Activated CD4-positive, alpha-beta T cell treated with anti-CD3 and anti-CD28 coated beads, Interleukin-2, Interleukin-4, amounts not matched to agents 100 ng/mL and 50 ng/mL, durations not matched to agents 16 hours and 8 hours (primary cell): ENCODE measurements around the gene ARID5B.
A peak's percentile ranks its signal among the peaks of the same experiment; 100 is the strongest.

ENCODE experiments used
- DNase-seq: peaks from one replicate; pipeline ENCODE4 v3.0.0-alpha.2; 2020; ENCODE audit warnings: low spot score

ARID5B gene

DNA sequence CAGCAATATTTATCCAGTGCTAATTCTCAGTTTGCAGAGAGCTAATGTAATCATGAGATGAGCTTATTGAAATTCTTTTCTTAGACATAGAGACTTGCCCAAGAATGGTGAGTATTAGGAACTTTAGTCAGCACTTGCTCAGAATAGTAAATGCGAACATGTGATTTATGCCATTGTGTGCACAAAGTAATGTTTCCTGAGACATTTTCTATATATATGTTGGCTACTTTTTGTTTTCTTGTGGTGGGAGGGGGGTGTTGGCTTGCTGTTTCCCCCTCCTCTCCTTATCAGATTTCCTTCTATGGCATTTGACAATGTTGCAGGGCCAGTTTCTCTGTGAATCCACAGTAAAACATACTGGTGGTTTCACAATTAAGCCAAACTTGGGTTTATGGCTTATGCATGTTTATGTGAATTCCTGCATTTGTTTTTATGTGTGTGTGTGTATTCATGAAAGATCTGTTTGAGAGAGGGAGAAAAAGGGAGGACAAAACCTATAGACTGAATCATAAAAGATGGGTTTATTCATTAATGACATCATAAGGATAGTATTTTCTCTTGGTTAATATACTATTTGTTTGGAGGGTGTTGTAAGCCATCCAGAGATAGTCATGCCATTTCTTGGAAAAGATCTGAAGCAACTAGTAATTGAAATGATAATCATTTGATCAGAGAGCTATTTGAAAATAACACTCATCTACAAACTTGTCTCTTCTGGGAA lies 36.3 kb downstream of the ARID5B start:
- DNase-seq = peak; percentile 72

DNA sequence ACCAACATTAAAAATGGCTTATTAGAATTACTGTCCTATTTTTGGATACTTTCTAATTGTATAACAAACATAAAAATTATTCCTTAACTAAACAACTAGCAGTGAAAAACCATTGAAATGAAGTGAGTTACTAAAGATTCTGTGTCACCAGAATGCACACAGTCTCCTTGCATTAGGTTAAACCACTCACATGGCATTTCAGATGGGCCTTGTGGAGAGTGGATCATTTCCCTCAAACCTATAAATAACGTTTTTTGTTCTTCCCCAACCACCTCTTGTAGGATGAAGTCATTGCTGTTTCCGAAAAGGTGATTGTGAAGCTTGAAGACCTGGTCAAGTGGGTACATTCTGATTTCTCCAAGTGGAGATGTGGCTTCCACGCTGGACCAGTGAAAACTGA lies 38.4 kb downstream of the ARID5B start:
- no peak for DNase-seq

DNA sequence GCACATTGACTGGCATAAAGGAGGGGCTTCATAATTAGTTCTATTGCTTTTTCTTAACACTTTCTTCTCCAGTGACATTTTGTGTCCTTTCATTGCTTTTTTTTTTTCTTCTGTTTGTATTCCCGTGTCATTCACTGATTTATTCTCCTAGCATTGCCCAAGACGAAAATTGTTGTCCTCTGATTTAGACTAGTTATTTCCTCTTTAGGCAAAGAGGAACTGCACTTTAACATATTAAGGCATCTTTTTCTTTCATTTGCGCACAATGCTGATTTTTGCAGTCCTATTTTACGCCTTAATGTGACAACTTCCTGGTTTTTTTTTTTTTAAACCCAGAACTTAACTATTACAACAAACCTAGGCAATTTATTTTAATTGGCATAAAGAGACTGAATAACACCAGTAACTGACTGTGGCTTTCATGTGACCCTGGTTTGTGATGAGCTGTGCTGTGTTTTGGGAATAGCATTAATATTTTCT lies 39.7 kb downstream of the ARID5B start:
- no peak for DNase-seq

DNA sequence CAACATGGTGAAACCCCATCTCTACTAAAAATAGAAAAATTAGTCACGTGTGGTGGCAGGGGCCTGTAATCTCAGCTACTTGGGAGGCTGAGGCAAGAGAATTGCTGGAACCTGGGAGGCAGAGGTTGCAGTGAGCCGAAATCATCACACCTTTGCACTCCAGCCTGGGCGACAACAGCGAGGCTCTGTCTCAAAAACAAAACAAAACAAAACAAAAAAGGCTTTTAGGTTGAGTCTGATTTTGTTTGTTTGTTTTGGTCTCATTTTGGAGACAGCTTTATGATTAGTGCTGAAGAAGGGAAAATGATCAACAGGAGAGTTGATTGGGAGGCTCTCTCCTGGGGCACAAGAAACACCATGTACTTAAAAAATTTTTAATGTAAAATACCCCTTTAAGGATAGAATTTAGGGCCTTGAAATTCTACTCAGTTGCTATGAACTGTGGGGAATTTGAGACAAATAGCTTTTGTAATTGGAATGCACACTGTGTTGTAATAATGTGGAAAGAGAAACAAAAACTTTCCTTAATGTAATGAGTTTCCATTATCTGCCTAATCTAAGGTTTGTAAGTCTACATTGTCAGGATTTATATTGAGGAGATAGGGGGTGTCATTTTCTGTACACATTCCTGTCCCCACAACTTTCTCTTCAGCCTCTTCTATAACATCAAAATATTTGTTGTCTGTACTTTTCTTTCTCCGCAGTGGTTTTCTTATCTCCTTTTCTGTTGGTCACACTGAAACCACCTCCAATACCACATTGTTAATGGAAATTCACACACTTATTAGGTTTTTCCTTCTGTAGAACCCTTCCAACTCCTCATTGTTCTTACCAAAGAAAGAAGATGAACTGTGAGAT lies 41.3 kb downstream of the ARID5B start:
- DNase-seq = peak; percentile 63

DNA sequence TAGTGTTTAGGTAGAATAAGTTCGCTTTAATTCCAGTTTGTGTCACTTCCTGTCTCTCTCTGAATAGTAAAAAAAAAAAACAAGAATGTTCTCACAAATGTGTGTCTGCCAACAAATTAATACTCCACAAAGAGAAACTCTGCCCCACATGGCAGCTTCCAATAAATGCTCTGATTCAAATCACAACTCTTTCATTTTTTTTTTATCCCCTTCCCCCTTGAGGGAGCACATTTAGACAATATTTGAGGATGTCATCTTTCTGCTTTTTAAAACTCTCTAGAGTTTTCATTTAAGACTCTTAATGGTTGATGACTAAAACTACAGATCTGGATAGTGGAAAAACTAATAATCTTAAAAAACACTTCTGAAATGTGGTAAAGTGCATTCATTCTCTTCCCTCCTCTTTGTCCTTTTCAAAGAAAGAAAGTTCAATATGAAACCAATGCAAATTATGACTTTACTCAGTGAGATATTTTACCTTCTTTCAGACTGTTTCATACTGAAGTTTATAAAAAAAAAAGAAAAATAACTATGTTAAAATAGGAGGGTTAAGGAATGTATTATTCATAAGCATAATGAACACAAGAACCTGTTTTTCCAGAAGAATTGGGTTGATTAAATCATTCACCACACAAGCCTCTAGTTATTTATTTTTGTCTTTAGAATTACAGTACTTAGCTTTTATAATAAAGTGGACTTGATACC lies 42.3 kb downstream of the ARID5B start:
- peak; percentile 81 for DNase-seq

DNA sequence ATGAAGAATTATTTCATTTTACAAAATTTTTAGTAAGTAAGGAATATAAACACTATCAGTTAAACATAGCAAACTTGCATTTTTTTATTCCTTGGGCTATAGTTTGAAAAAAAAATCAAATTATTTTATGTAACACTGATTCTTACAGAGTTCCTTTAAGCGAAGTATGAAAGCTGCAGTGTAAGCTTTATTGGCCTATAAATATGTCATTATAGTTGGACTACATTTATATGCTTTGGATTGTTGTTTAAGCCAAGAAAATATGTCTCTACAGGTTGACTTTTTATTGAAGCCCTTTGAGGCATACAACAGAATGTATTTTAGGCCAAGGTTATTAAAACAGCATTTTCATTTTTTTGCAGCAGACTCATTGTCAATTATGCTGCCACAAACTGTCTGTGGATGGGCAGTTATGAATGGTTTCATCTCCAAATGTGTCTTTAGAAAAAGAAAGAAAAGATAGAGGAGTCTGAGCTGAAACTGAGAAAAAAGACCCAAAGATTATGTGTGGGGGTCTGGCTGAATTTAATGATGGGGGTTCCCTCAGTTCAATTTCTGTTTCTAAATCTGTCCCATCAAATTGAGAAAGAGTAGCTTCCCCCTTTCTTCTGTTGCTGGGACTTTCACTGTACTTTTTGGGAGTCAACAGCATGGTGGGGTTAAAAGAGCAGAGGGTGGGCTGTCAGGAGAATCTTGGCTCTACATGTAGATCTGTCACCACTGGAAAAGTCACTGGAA lies 43.1 kb downstream of the ARID5B start:
- no peak for DNase-seq

DNA sequence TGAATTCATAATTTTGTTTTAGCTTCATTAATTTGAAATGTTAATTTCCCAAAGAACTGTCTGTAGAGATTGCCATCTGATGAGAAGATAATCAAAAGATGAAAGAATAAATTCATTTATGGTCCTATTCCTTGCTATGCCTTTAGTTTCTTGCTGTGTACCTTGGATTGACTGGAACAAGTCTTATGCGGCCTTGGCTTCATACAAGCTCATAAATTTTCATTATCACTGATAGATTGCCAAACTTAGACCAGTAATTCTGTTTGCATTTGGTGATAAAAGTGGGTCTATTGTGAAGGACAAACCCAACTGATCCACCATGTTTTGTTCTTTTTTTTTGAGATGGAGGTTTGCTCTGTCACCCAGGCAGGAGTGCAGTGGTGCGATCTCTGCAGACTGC lies 48.2 kb downstream of the ARID5B start:
- DNase-seq = no peak

DNA sequence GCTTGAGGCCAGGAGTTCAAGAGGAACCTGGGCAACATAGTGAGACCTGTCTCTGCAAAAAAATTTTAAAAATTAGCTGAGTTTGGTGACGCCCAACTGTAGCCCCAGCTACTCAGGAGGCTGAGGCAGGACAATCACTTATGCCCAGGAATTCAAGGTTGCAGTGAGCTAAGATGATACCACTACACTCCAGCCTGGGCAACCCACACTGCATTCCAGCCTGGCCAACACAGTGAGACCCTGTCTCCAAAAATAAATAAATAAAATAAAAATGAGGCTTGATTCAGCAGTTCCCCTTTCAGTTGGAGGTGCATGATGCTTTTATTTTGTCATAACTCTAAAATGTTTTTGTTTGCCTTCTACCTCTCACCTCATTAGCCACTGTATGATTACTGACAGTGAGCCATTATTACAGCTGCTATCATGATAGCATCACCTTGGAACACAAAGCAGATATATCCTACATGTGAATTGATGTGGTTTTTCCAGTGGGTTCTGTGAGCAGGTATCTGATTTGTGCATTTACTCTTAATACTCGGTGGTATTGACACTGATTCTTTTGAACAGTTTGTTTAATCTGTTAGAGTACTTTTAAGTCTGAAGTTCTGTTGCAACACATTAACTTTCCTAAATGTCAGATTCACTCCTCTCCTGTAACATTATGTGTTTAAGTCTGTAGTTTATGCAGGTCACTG lies 49.1 kb downstream of the ARID5B start:
- no peak for DNase-seq

DNA sequence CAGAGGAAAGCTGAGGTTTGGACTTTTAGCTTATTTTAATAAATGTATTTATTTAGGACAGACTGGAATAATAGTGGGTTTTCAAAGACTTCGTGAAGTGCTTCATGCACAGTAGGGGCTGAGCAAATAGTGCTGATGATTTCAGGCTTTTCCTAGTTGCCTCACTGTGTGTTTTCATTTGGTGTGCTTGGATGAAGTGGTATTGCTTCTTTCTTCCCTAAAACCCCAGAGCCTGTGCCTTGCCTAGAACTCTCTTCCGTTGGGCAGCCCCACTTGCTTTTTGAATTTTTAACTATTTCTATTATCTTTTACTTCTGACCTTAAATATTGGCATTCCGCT lies 49.6 kb downstream of the ARID5B start:
- no peak for DNase-seq

DNA sequence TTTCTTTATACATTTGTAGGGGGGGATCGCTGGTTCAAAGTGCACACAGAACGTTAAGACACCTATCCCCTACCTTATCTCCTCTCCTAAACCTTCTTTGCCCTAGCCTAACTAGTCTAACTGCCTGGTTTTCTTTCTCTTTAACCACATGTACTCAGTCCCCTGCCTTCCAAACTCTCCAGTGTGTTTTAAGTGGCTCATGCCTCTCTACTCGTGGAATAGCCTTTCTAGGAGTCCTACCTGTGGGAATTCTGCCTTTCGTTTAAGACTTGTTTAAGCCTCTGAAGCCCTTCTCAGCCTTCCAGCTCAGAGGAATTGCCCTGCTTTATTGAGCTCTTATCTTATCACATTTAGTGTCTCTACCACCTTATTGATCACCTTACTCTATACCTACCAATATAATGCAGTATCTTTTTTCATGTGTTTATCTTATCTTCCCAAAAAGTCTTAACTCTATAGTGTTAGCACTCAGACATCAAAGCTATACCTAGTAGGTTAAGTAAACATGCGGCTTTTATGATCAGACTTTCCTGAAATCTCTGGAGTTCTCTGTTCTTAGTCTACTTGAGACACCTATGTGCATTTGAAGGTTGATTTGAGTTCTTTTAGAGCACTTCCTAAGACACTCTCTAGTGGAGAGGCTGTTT lies 50.7 kb downstream of the ARID5B start:
- no peak for DNase-seq

DNA sequence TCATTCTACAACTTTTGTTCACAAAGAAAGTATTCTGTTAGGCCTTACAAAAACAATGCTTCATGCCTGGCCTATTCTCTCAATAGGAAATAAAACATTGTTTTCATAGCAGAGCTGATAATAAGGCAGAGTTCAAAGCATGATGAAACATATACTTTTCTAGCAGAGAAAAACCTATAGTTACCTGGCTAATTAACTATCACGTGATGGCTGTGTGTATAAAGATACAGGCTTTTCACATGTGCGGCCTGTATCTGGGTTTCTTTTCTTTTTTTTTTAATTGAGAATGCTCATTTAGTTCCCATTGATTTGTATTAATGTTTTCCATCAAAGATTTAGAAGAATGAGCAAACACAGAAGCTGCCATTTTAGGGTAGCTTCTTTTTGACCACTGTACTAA lies 51.7 kb downstream of the ARID5B start:
- no peak for DNase-seq

DNA sequence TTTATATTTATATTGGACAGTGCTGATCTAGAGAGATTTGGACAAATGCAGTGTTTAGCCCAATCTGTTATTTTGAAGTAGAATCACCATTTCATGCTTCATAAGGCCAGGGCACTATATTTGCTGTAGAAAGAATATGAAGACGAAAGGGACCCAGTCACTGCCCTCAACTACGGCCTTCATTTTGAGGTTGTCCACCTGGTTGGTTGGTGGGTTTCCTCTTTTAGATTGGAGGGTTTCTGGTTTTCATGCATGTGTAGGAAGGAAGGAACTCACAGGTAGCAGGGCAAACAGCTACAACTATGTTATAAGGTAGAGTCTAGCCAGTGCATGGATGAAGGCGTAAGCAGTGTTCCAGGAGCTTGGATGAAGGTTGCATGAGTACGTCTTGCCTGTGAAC lies 56.3 kb downstream of the ARID5B start:
- DNase-seq = no peak

DNA sequence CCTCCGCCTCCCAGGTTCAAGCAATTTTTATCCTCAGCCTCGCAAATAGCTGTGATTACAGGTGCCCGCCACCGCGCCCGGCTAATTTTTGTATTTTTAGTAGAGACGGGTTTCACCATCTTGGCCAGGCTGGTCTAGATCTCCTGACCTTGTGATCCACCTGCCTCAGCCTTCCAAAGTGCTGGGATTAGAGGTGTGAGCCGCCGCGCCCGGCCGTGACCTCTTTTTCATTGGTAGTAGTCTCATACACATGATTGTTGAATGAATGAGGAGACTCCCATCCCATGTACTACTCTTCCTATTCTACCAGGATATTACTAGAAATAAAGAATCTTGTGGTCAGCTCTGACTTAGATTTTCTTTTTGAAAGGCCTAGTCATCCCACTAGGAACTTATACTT lies 56.8 kb downstream of the ARID5B start:
- DNase-seq = no peak

DNA sequence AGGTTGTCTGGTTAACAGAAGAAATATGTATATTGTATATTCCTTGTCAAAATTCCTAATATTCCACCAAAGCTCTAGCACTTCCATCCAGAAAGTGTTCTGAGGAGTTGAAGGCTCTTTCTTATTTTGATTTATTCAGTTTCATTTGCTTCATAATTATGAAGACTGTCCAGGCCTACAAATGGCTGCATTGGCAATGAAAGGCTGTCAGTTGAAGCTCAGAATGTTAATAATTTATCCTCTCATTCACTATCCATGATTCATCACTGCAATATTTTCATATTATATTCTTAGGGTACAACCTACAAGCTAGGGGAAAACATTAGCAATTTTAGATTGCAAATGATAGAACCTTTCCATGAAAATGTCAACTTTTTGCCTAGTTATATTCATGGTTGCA lies 57.3 kb downstream of the ARID5B start:
- no peak for DNase-seq

DNA sequence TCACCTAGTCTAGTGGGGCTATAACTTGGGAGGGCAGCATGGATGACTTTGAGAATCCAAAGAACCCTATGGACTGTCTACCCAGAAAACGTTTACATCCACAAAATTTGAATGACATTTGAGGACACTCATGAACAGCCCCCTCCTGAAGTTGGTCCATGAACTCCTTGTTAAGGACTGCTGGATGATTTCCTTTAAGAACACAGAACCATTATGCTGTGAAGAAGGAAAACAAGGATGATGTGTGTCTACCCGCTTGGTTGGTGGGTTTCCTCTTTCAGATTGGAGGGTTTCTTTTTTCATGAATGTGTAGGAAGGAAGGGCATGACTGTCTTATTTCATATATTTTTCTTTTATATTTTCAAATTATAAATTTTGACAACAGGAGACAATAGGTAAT lies 58.3 kb downstream of the ARID5B start:
- no peak for DNase-seq

DNA sequence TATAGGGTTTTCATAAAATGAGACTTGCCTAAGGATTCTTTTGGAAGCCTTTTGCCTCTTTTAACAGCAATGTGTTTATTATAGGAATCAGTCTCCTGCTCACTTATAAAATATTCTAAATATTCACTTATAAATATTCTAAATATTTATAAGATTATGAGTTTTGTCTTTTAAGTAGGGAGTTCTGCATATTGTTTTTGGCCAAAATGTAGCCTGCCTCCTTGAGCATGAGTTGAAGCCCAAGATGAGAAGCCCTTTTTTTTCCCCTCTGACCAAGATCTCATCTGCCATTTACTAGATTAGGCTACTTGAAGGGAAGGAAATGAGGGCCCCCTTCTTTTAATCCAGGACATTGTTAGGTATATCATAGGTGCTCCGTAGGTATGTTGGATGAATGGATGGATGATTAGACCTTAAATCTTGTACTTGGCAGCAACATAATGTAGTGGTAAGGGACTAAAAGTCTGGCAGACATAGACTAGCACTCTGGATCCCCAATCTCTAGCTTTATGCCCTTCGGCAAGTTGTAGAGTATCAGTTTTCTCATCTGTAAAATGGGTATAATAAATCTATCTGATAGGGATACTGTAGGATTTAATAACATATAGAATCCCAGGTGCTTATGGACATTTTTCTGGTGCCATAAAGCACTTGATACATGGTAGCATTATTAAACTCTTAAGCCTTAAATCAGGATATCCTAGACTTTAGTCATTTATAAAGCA lies 59.1 kb downstream of the ARID5B start:
- no peak for DNase-seq

DNA sequence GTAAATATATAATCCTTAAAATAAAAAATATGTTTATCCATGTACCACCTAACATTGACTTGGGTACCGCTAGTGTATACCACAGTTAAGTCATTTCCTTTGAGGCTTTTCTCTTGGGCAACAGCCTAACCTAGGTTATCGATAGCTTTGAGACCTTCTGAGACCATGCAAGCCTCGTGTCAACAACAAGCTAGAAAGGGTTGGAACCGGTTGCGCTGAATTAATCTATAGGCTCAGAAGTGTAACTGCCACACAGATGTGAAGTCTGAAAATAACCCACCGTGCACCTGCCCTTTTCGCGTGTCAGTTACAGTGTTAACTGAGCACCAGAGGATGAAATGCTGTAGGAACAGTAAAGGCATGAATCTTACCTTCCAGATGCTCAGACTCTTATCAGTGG lies 59.8 kb downstream of the ARID5B start:
- peak; percentile 73 for DNase-seq

DNA sequence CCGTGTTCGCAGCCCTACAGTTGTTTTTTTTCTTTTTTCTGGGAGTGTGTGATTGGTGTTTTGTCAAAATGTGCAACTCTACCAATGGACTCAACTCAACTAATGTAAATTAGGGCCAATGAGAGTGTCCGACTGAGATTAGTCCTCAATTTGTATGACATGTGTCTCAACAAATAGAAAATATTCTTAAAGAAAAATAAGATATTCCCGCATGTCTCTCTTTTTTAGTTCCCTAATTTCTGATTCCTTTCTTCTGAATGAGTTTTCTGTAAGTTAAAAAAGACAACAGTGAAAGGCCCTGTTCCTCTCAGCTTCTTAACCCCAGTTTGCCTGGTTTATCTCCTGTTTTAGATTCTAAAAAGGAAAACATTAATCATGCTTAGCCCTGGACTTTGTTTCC lies 61.5 kb downstream of the ARID5B start:
- no peak for DNase-seq

DNA sequence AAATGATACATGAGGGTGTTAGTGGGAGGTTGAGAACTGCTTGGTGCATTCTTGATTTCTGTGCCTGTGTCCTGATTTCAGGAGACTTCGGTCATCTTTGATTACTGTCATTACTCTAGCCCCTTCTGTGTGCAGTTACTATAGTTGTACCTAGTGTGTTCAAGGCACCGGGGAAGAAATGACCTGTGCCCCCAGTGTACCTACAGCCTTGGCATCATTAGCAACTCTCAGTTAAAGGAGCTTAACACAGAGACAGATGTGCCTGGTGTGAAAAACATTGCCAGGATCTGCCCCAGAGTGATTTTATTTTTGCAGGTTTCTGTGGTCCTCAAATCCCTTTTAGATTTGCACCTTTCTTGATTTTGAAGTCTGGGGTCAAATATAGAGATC lies 62.2 kb downstream of the ARID5B start:
- DNase-seq = no peak

DNA sequence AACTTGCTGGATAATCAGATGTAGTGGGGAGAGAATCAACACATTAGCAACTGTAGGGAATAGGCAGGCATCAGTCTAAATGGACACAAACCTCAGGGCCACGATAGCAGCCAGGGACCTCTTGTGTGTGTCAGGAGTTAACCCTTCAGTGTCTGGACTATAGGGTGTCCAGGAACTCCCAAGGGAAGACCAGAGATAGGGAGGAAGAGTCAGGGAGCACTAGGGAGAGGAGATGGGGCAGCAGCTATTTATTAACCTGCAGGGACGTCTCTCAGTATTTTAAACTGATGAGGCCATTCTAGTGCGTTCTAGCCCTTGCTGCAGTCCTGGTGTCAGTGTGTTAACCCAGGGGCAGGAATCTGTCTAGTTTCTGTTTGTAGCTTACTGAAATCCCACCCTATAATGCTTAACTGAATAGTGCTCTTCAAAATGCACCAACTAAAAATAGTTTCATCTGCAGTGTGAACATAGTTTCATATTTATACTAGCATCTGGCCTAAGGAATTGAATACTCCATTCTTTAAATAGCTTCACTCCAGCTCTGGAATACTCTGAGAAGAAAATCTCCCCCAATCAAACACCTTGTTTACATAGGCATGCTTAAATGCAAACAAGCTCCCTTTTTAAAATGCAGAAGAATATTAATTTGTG lies 62.7 kb downstream of the ARID5B start:
- DNase-seq = no peak
